Measurements from ENCODE around the gene ZNF716. TPM values are rescaled to one million over a fixed set of nuclear protein-coding genes. Genes with fewer than 3 reads are reported as not detected.

ZNF716 gene
- total and polyA plus RNA-seq, 2 donors (not counting 3 experiments of a cell fraction or from before 2014, with no cell fraction given), result not detected

DNA sequence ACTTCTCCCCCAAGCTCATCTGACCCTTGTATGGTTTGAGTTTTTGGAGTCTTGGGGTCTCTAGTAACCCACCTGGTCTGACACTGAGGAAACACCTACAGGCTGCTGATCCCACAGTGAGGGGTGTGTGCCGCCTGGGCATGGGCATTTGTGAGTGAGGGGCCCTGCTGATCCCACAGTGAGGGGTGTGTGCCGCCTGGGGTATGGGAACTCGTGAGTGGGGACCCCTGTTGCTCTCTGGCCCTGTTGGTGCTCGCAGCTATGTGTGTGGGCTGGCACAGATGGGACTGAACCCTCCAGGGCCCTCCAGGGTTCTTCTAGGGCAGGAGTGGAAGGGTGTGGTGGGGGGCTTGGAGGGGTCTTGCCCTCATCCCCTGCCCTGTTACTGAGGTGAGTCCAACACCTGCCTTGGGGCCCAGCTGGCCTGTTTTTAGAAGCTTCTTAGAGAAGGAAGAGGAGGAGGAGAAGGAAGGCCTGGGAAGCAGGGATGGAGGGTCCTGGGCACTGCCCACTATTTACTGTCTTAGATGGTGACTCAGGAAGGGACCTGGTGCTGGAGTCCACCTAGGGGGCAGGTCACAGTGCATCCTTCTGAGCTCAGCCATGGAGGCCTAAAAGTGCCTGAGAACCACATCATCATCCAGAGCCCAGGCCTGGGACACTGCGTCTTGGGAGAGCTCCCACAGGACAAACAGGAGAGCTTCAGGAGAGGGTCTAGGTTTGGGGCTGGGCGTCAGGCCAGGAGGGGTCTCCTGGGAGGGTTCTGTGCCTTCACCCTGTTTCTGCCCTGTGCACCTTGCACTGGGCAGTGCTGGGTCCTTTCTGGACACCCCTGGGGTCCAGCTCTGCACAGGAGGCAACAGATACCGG is 36.2 kb upstream of the ZNF716 start:
- intact Hi-C loops (cut with micrococcal nuclease), result no loop called here
- Histone ChIP-seq H2AFZ (ENCODE audit: low read depth, low read length) (no peak overlapping the region), H3K9me1 (replicated peaks; ENCODE audit: control insufficient read depth, extremely low read depth, insufficient read depth, low read length) (no peaks in the 10 kb centered on the region), H3K9ac (replicated peaks; ENCODE audit: extremely low read depth, insufficient read depth, low read length) (no peak overlapping the region), H3K27me3 (ENCODE audit: control insufficient read depth in 2 of 2, insufficient read depth in 2 of 2, low read length in 2 of 2) (no peaks in the 10 kb centered on the region), H4K20me1 (replicated peaks; ENCODE audit: control insufficient read depth, extremely low read depth, insufficient read depth, low read length) (no peaks in the 10 kb centered on the region), H3K4me2 (ENCODE audit: insufficient read depth, low read length) (no peak overlapping the region), H3K4me1 (ENCODE audit: control insufficient read depth, extremely low read depth, insufficient read depth, low read length) (no peaks in the 10 kb centered on the region), H3K36me3 (ENCODE audit: control insufficient read depth in 2 of 2, extremely low read depth in 1 of 2, insufficient read depth in 2 of 2, low read length in 2 of 2) (no peaks in the 10 kb centered on the region), H3K4me3 (replicated peaks in 1 of 3; ENCODE audit: insufficient read depth in 1 of 3, low read depth in 1 of 3, low read length in 3 of 3) (no peak overlapping the region), H3K79me2 (ENCODE audit: control insufficient read depth, insufficient read depth, low read length) (no peaks in the 10 kb centered on the region), H3K9me3 (replicated peaks; ENCODE audit: control insufficient read depth, insufficient read depth, low read length) (peaks cover 8% of the 10 kb centered on the region), H3K27ac (ENCODE audit: insufficient read depth, low read depth, low read length) (no peak overlapping the region)
- no peak for FAIRE-seq
- no peak for DNase-seq (ENCODE audit: low read depth, low spot score)
- ChIA-PET POLR2A (no interaction called here), CTCF (no interaction called here)
- no TSS peak for BruUV-seq (replicated peaks)
- TF ChIP-seq GATA2 (IDR thresholded peaks at IDR 0.05; ENCODE audit: insufficient read depth, insufficient read length, low read depth, low read length) (no peak), MAX (IDR thresholded peaks at IDR 0.05; ENCODE audit: insufficient read depth, insufficient read length) (no peak), FOS (IDR thresholded peaks at IDR 0.05; ENCODE audit: borderline replicate concordance, insufficient read depth, low read length) (no peak), CTCF (IDR thresholded peaks at IDR 0.05; ENCODE audit: extremely low read depth in 1 of 2, insufficient read depth in 1 of 2, low read depth in 1 of 2, low read length in 2 of 2) (no peak), MYC (IDR thresholded peaks at IDR 0.05; ENCODE audit: low read depth, low read length) (no peak), EZH2 (IDR thresholded peaks at IDR 0.05; ENCODE audit: borderline replicate concordance, low read depth, low read length, severe bottlenecking) (no peak)
- dilution Hi-C loops (cut with MboI; ENCODE audit: extremely low pct_ligation_motif_present, low sequenced_read_pairs), result no loop called here

All from endothelial cell of umbilical vein (primary cell).